ENCODE results near the gene SRGN. TPM values are rescaled to one million over a fixed set of nuclear protein-coding genes. Genes with fewer than 3 reads are reported as not detected.
A peak's percentile ranks its signal among the peaks of the same experiment; 100 is the strongest.

Gene SRGN
- total RNA-seq, 2 experiments from 2014 or later: 174 to 192 TPM

- ChIA-PET POLR2A (interaction anchor here (0.6 kb wide), 1 partner anchor 204 kb away, joined by 4 read pairs; no protein-coding TSS in a partner anchor), CTCF (interaction anchor here (0.5 to 2.3 kb wide), 3 partner anchors 35 to 95 kb away, joined by 3 to 7 read pairs (median 3); no protein-coding TSS in a partner anchor)
- Mint-ChIP-seq H3K4me1 (peaks cover 36% of the 10 kb centered on the region), H3K27ac (peak overlapping the region; percentile 9), H3K27me3 (no peaks in the 10 kb centered on the region), H3K4me3 (no peak overlapping the region), H3K9me3 (no peaks in the 10 kb centered on the region), H3K36me3 (ENCODE audit: low read depth) (peaks cover 55% of the 10 kb centered on the region)
- DNase-seq: no peak
Observed at GRCh38 chr10:69100136-69100872, 12.4 kb downstream of the SRGN start.

DNA sequence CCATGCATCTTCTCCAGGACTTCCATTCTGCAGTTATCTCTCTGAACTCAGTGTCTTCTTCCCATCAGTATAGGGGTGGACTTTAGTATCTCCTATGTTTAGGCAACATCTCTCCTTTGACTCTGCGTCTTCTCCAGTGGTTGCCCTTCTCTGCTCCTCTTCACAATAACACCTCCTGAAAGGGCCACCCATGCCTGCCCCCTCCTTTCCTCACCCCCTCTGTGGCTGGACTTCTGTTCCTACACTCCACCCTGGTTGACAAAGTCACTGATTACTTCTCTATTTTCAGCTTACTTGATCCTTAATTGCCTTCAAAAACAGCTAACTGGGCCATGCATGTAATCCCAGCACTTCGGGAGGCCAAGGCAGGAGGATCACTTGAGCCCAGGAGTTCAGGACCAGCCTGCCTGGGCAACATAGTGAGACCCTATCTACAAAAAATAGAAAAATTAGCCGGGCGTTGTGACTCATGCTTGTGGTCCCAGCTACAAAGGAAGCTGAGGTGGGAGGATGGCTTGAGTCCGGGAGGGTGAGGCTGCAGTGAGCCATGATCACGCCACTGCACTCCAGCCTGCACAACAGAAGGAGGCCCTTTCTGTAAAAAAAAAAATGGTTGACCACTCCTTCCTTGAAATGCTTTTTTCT lies 13.7 kb downstream of the SRGN start:
- Mint-ChIP-seq H3K27me3 (no peaks in the 10 kb centered on the region), H3K4me1 (peaks cover 30% of the 10 kb centered on the region), H3K9me3 (no peaks in the 10 kb centered on the region), H3K27ac (peak overlapping the region; percentile 44), H3K4me3 (no peak overlapping the region), H3K36me3 (ENCODE audit: low read depth) (peaks cover 57% of the 10 kb centered on the region)
- CTCF ChIA-PET: interaction anchor here (0.7 to 2.3 kb wide), 8 partner anchors 9 to 1098 kb away, joined by 3 to 7 read pairs (median 3); no protein-coding TSS in a partner anchor
- POLR2A ChIA-PET: no interaction called here
- DNase-seq: no peak

- Mint-ChIP-seq H3K9me3 (no peaks in the 10 kb centered on the region), H3K4me1 (peaks cover 30% of the 10 kb centered on the region), H3K27me3 (no peaks in the 10 kb centered on the region), H3K27ac (peak overlapping the region; percentile 44), H3K4me3 (no peak overlapping the region), H3K36me3 (ENCODE audit: low read depth) (peaks cover 54% of the 10 kb centered on the region)
- DNase-seq: no peak
- ChIA-PET CTCF (interaction anchor here (0.7 to 1.6 kb wide), 5 partner anchors 63 to 1097 kb away, joined by 3 read pairs; no protein-coding TSS in a partner anchor), POLR2A (no interaction called here)
Observed at GRCh38 chr10:69102440-69102839, 14.5 kb downstream of the SRGN start.

GRCh38 chr10:69103784-69104183 lies 15.9 kb downstream of the SRGN start:
- no peak overlapping the region for H3K4me3 Mint-ChIP-seq
- no peak overlapping the region for H3K27ac Mint-ChIP-seq
- H3K36me3 Mint-ChIP-seq (ENCODE audit: low read depth): peaks cover 46% of the 10 kb centered on the region
- ChIA-PET POLR2A (no interaction called here), CTCF (interaction anchor here (0.5 kb wide), 1 partner anchor 98 kb away, joined by 3 read pairs; no protein-coding TSS in a partner anchor)
- H3K27me3 Mint-ChIP-seq: no peaks in the 10 kb centered on the region
- H3K9me3 Mint-ChIP-seq: no peaks in the 10 kb centered on the region
- DNase-seq: no peak
- peaks cover 24% of the 10 kb centered on the region for H3K4me1 Mint-ChIP-seq

GRCh38 chr10:69104994-69105790 lies 17.3 kb downstream of the SRGN start:
- CTCF ChIA-PET: interaction anchor here (0.6 to 1.3 kb wide), 3 partner anchors 37 to 150 kb away, joined by 3 to 5 read pairs (median 3); no protein-coding TSS in a partner anchor
- Mint-ChIP-seq H3K4me1 (peaks cover 24% of the 10 kb centered on the region), H3K27ac (no peak overlapping the region), H3K36me3 (ENCODE audit: low read depth) (peaks cover 35% of the 10 kb centered on the region), H3K4me3 (no peak overlapping the region), H3K27me3 (no peaks in the 10 kb centered on the region), H3K9me3 (no peaks in the 10 kb centered on the region)
- DNase-seq: no peak
- POLR2A ChIA-PET: interaction anchor here (0.6 kb wide), 1 partner anchor 61 kb away, joined by 6 read pairs; no protein-coding TSS in a partner anchor

DNA sequence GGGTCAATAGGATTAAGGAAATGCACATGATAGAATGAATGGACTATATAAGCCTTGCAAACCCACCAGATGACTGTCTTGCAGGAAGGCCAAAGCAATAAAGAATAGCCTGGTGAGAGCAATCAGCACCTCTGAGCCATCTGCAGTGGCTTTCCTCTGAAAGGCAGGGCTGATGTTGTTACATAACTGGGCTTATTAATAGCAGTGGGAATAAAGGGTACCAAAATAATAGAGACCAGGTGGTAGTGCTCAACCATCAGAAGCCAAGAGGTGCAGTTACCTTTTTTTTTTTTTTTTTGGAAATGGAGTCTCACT lies 19.2 kb downstream of the SRGN start:
- H3K9me3 Mint-ChIP-seq: no peaks in the 10 kb centered on the region
- H3K27ac Mint-ChIP-seq: no peak overlapping the region
- H3K36me3 Mint-ChIP-seq (ENCODE audit: low read depth): peaks cover 26% of the 10 kb centered on the region
- no peak for DNase-seq
- CTCF ChIA-PET: interaction anchor here (0.8 kb wide), 1 partner anchor 12 kb away, joined by 3 read pairs; no protein-coding TSS in a partner anchor
- H3K4me3 Mint-ChIP-seq: no peak overlapping the region
- H3K27me3 Mint-ChIP-seq: no peaks in the 10 kb centered on the region
- H3K4me1 Mint-ChIP-seq: peaks cover 8% of the 10 kb centered on the region
- POLR2A ChIA-PET: no interaction called here

- Mint-ChIP-seq H3K4me3 (no peak overlapping the region), H3K27ac (no peak overlapping the region), H3K36me3 (ENCODE audit: low read depth) (peaks cover 20% of the 10 kb centered on the region), H3K27me3 (no peaks in the 10 kb centered on the region), H3K9me3 (no peaks in the 10 kb centered on the region), H3K4me1 (peaks cover 2% of the 10 kb centered on the region)
- CTCF ChIA-PET: interaction anchor here (0.8 kb wide), 1 partner anchor 12 kb away, joined by 3 read pairs; no protein-coding TSS in a partner anchor
- DNase-seq: no peak
- POLR2A ChIA-PET: no interaction called here
Observed at GRCh38 chr10:69107699-69108098, 19.8 kb downstream of the SRGN start.

- peaks cover 10% of the 10 kb centered on the region for H3K4me1 Mint-ChIP-seq
- no peaks in the 10 kb centered on the region for H3K9me3 Mint-ChIP-seq
- DNase-seq: no peak
- ChIA-PET POLR2A (no interaction called here), CTCF (no interaction called here)
- H3K36me3 Mint-ChIP-seq (ENCODE audit: low read depth): no peaks in the 10 kb centered on the region
- no peaks in the 10 kb centered on the region for H3K27me3 Mint-ChIP-seq
- no peak overlapping the region for H3K4me3 Mint-ChIP-seq
- no peak overlapping the region for H3K27ac Mint-ChIP-seq
Observed at GRCh38 chr10:69119896-69120295, 32.0 kb downstream of the SRGN start.

- no peak for DNase-seq
- Mint-ChIP-seq H3K27me3 (no peaks in the 10 kb centered on the region), H3K27ac (peak overlapping the region; percentile 96), H3K4me1 (peaks cover 26% of the 10 kb centered on the region), H3K9me3 (no peaks in the 10 kb centered on the region), H3K4me3 (peak overlapping the region; percentile 86), H3K36me3 (ENCODE audit: low read depth) (no peaks in the 10 kb centered on the region)
- ChIA-PET CTCF (no interaction called here), POLR2A (no interaction called here)
Observed at GRCh38 chr10:69123306-69123746, 35.4 kb downstream of the SRGN start.

DNA sequence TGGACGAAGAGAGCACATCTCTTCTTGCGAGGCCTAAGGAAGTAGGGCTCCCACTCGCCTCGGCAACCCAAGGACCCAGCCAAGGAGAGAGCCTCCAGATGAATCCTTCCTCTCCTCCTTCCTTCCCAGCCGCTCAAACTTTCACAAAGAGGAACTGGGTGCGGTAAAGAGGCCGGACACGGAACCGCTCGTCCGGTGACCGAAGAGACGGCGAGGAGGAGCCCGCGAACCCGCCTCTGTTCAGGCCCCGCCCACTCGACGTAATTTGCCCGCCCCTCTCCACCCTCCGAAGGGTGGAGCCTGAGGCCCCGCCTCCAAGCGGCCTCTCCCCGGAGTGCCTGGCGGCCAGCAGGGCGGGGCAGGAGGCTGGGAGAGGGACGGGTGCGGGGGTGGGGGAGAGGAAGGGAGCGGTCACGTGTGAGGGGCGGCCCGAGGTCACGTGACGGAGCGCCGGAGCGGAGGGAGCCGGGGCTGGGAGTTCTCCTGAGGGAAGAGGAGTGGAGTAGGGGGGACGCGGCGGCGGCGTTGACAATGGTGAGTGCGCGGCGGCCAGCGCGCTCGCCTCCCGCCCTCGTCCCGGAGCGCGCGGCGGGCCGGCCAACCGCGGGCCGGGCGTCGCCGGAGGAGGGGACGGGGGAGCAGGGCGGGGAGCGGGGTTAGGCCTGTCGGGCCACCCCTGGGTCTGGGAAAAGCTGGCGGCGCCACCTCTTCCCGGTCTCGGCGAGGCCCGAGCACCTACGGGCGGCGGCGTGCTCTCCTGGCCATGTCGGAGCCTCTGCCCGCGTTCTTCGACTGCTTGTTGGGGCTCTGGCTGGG lies 36.1 kb downstream of the SRGN start, which contains the start of gene VPS26A:
Gene VPS26A (plus strand): TSS at position 432 of the 816 bp plus-strand sequence. CDS start 100 bp downstream, at position 532.
- no peaks in the 10 kb centered on the region for H3K27me3 Mint-ChIP-seq
- H3K9me3 Mint-ChIP-seq: no peaks in the 10 kb centered on the region
- DNase-seq: peak; percentile 99
- no peaks in the 10 kb centered on the region for H3K36me3 Mint-ChIP-seq (ENCODE audit: low read depth)
- H3K4me3 Mint-ChIP-seq: peak within 1 kb of the TSS; percentile 90
- peak within 1 kb of the TSS; percentile 96 for H3K27ac Mint-ChIP-seq
- POLR2A ChIA-PET: no interaction called here
- H3K4me1 Mint-ChIP-seq: peaks cover 27% of the 10 kb centered on the region
- CTCF ChIA-PET: interaction anchor here (0.7 to 1.7 kb wide), 5 partner anchors 9 to 103 kb away, joined by 3 to 8 read pairs (median 5); no protein-coding TSS in a partner anchor

- POLR2A ChIA-PET: interaction anchor here (0.6 to 0.7 kb wide), 2 partner anchors 42 to 271 kb away, joined by 5 to 6 read pairs; no protein-coding TSS in a partner anchor
- DNase-seq: peak; percentile 67
- H3K27ac Mint-ChIP-seq: peak overlapping the region; percentile 95
Observed at GRCh38 chr10:69124563-69125268, 36.8 kb downstream of the SRGN start.

More at GRCh38 chr10:69124563-69125268, 36.8 kb downstream of the SRGN start:
- CTCF ChIA-PET: interaction anchor here (0.7 to 1.7 kb wide), 8 partner anchors 10 to 169 kb away, joined by 3 to 8 read pairs (median 4); no protein-coding TSS in a partner anchor
- no peaks in the 10 kb centered on the region for H3K27me3 Mint-ChIP-seq
- H3K36me3 Mint-ChIP-seq (ENCODE audit: low read depth): no peaks in the 10 kb centered on the region
- peak overlapping the region; percentile 90 for H3K4me3 Mint-ChIP-seq
- H3K4me1 Mint-ChIP-seq: peaks cover 31% of the 10 kb centered on the region
- H3K9me3 Mint-ChIP-seq: no peaks in the 10 kb centered on the region
